Fibroblast of skin of scalp (primary cell): ENCODE data around the gene SYT4. TPM values are rescaled to one million over a fixed set of nuclear protein-coding genes. Genes with fewer than 3 reads are reported as not detected.
"Not testable (repeated sequence)": the region's sequence is repeated elsewhere in the genome, so short reads cannot be mapped to it uniquely, and the experiment has no call there.

Experiments used
- DNase-seq: peaks from one replicate; pipeline ENCODE4 v3.0.0-alpha.2; 2013
- polyA plus RNA-seq, 2 experiments: library from polyadenylated mRNA; unstranded; fragments of 120-200 nt; gene quantifications; one replicate each; pipeline ENCODE4 v1.2.1, GENCODE V29; 2013; ENCODE audit not compliant: insufficient read length in 2 of 2

SYT4 gene
- not detected for polyA plus RNA-seq (2013, experiment 1 of 2; ENCODE audit: insufficient read length)
- 0.49 TPM for polyA plus RNA-seq (2013, experiment 2 of 2; ENCODE audit: insufficient read length)

DNA sequence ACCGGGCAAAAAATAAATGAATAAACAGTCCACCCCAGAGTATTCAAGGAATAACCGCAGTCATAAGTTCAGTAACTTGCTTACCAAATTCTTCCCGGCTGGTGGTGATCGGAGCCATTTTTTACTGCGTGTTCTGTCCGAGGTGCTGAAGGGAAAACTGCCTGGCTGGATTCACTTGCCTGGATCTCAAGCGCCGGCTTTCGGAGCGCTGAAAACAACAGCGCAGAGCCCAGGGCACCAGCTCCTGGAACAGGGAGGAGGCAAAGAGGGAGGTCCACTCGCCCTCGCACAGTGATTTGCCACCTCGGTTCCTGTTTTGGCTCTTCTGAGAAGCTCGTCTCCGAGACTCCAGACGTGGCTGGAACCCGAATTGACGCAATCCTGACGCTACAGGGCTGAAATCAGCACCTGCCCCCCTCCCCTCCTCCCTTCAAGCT lies at the start of gene SYT4:
SYT4 (minus strand) TSS at position 327 of the 437 bp plus-strand sequence; CDS start at position 118, 209 bp downstream.
- DNase-seq = peak; percentile 52

DNA sequence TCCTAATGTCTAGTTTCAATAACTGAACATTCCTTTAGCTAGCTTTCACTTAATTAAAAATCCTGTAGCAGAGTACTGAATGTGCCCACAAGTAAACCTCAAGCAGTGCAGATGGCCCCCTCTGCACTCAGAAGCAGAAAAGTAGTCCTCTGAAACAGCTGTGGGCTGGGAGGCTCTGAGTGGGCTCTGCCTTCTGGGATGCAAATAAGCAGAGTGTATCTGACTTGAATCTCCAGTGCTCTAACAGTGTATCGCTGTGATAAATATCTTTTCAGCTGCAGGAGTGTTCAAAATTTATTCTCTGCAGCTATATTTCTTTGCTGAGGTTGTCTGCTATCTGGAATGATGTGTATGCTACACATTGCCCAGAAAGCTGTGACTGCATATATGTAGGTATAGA lies 44.8 kb upstream of the SYT4 start:
- DNase-seq = no peak

DNA sequence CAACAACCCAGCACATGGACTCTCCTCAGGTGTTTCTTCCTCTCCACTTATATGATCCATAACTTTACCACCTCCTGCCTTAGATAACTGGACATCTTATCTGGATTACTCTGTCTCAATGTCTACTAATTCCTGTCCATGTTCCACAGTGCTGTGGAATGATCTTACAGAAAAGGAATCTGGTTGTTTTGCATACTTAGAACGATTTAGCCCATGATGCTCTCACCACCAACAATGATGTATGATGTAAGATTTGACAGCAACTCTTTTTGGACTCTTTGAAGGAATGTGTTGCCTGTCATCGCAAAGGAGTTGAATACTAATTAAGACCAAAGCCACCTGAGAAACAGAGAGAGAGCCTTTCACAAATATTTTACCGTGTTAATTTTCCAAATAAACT lies 37.7 kb upstream of the SYT4 start:
- peak; percentile 22 for DNase-seq

GRCh38 chr18:43312891-43313290 lies 35.6 kb upstream of the SYT4 start:
- no peak for DNase-seq

DNA sequence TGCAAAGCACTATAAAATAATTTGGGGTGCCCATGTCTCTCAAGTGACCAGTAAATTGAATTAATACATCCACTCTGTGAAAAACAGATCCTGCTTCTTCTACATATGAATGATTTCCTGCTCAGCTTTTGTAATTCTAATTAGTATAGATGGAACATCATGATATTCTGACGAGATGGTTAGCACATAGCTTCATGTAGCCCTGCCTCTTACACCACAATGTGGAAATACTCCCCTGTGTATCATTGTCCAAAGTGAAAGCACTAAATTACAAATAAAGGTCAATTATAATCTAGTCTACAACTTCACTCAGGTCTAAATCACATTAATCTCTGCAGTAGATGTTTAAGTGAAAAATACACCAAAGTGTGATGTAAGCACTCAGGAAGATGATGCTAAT lies 32.9 kb upstream of the SYT4 start:
- no peak for DNase-seq

DNA sequence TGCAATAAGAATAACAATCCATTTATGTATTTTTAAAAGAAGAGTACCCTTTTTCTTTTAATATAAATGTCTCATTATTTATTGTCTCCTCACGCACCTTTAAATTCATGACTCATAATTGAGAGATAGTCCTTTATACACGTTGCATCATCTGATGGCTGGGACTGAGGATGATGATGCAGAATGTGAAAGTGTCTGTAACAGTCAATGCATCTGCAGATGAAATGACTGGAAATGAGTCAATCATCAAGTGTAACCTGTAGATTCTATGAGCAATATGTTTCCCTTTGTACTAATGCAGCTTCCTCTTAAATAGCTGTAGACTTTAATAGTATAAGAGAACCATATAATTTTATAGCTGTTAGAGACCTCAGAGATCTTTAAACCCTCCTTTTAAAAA lies 26.1 kb upstream of the SYT4 start:
- DNase-seq = no peak

GRCh38 chr18:43286187-43286586 lies 8.9 kb upstream of the SYT4 start:
- not testable (repeated sequence) for DNase-seq

GRCh38 chr18:43283299-43283698 lies 6.0 kb upstream of the SYT4 start:
- no peak for DNase-seq

DNA sequence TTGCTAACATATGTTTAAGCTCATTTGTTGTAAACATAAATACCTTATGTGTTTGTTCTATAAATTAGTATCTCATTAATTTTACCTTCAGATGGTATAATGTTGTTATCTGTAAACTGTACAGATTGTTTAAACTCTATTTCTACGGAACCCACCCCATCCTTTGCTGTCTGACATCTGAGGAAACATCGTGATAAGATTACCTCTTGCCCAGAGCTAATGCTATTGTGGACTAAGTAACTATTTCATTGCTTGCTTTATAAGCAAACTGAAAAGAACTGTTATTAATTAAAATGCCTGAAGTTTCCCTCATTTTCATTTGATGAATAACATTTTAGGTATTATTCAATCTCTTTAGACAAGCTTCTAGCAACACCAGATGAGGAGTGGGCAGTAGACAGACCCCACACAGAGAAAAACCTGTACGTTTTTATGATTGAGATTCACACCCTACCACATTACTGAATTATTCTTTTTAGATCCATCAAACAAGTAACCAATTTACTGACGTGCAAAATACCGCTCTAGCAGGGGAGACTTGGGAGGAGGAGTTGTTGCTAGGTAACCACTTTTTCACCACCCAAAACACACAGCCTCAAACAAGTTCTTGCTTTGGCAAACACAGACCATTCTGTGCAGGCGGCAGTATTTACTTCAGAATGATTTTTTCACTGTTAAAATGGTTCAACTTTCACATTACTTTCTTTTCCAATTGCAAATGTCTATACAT lies 1.9 kb upstream of the SYT4 start:
- DNase-seq = peak; percentile 0

- DNase-seq = no peak
These were observed 1.1 kb upstream of the SYT4 start for GRCh38 chr18:43278355-43278754.

GRCh38 chr18:43276491-43276890 lies 799 bp downstream of the SYT4 start:
- DNase-seq = no peak

DNA sequence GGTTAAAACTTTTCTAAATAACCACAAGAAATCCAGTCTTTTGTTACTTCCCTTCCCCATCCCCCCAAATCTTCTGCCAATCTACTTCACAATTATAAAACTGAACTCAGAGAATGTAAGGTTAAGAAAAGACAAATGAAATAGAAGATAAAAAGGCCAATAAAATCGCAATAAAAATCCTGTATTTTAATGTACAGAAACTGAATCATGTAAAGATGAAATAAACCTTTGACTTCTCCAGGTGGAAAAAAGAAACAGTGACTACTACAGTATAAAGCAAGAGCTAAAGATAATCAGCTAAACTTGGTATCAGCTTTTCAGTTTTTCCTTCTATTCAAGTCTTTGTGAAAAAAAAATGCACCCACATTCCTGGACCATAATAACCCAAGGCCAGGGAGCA lies 1.7 kb downstream of the SYT4 start:
- DNase-seq = no peak

DNA sequence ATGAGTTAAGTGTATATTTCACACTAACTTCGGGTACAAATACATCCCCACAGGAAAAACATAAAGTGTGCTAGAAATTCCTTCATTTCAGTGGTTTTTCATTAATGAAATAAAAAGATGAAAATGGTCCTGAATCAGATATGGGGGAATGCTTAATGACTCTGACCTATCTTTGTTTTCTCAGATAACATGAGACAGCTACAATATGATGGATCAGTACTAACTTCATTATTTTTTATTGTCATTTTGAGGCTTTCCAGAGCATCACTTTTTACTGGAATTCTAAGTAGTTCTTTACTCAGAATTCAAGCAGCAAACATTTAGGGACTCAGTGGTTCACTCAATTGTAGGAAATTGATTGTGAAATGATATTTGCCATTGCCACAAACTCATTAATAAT lies 2.8 kb downstream of the SYT4 start:
- no peak for DNase-seq

- peak; percentile 52 for DNase-seq
These were observed 5.5 kb downstream of the SYT4 start for GRCh38 chr18:43271593-43272432.

DNA sequence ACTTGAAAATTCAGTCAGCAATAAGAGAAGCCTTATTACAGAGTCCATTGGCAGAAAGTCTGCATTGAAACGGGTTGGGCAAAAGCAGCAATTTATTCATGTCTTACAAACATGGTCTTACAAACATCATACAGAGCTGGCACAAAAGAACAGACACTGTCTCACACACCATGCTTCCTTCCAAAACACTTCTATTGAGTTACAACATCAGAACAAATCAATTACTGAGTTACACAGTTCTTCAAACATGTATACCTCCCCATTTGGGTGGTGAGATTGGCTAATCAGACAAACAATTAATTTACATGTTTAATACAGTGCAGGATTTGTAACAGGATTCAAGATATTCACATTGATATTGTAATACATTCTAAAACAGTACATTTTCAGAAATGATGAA lies 9.5 kb downstream of the SYT4 start:
- DNase-seq = no peak

DNA sequence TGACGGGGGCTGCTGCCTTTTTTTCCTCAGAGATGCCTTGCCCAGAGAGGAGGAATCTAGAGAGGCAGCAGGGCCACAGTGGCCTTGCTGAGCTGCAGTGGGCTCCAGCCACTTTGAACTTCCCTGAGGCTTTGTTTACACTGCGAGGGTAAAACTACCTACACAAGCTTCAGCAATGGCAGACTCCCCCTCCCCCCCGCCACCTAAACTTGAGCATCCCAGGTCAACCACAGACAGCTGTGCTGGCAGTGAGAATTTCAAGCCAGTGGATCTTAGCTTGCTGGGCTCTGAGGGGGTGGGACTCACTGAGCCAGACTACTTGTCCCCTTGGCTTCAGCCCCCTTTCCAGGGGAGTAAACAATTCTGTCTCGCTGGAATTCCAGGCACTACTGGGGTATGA lies 11.8 kb downstream of the SYT4 start:
- DNase-seq = no peak

DNA sequence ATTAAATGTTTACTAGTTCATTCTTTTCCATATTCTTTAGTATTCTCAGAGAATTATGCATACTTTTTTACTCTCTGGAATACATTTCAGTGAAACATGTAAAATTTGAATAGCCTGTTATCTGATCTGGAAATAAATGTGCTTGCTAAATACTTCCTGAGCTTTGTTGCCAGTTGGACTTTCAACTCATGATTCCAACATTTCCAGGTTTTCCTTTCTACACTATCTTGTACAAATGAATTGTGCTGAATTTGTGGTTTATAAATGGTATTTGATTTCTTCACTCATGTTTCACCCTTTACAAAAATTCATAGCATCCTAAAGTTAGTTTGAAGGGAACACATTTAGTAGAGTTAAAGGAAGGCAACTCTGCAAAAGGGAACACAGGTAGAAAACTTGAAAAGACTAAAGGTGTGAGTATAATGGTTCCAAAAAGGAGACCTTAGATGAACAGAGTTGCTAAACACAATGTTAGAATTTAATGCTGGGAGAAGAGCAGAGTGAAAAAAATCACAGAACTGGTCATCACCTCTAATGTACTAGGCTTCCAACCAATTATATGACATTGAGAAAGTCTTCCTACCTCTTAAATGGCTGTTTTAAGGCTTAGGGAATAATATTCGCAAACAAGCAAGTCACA lies 28.6 kb downstream of the SYT4 start:
- DNase-seq = no peak

GRCh38 chr18:43247944-43248343 lies 29.3 kb downstream of the SYT4 start:
- DNase-seq = no peak

- DNase-seq = no peak
These were observed 38.9 kb downstream of the SYT4 start for GRCh38 chr18:43238429-43238828.

- no peak for DNase-seq
These were observed 40.4 kb downstream of the SYT4 start for GRCh38 chr18:43236921-43237320.

- no peak for DNase-seq
These were observed 42.4 kb downstream of the SYT4 start for GRCh38 chr18:43234889-43235288.

DNA sequence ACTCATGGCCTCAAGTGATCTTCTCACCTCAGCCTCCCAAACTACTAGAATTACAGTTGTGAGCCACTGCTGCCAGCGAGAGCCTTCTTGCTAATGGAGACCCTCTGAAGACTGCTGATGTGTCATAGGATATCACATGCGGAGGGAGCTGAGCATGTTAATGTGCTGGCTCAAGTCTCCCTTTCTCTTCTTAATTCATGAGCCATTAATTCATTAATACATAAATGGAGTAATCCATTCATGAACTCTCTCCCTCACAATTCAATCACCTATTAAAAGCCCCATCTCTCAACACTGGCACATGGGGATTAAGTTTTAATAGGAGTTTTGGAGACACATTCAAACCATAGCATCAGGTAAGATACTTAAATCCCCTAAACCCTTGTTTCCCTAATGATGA lies 54.8 kb downstream of the SYT4 start:
- no peak for DNase-seq

DNA sequence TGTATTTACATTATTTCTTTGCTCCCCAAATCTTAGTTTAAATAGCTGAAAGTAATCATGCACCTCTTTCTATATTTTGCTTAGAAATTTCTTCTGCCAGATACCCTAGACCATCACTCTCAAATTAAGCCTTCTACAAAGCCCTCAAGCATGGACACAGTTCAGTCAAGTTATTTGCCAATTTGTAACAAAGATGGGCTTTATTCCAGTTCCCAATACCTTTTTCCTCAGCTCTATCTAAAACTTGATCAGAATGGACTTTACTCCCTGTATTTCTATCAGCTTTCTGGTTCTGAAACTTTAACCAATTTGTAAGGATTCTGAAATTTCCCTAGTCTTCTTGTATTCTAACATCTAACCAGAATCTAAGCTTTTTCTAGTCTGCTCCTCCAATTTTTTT lies 56.6 kb downstream of the SYT4 start:
- DNase-seq = no peak
